MG63 (cell line): ENCODE results near the gene HLA-DQA1. TPM values are rescaled to one million over a fixed set of nuclear protein-coding genes. Genes with fewer than 3 reads are reported as not detected.
"Not testable (repeated sequence)": the region's sequence is repeated elsewhere in the genome, so short reads cannot be mapped to it uniquely, and the experiment has no call there.

Experiments
- DNase-seq: peaks from one replicate; pipeline ENCODE4 v3.0.0-alpha.2; 2020
- H3K27me3 ChIP-seq: fragments of 250-450 bp; sonication (Bioruptor Pico); 2 replicates; pipeline ENCODE4 v1.5.1; 2020; ENCODE audit warnings: mild to moderate bottlenecking, moderate library complexity
- H3K36me3 ChIP-seq: fragments of 250-450 bp; sonication (Bioruptor Pico); 2 replicates; pipeline ENCODE4 v1.5.1; 2020; ENCODE audit warnings: mild to moderate bottlenecking, moderate library complexity
- H3K4me3 ChIP-seq: fragments of 250-450 bp; sonication (Bioruptor Pico); 2 replicates; pipeline ENCODE4 v1.5.1; 2020; ENCODE audit warnings: mild to moderate bottlenecking, moderate library complexity
- H3K9me3 ChIP-seq: fragments of 250-450 bp; sonication (Bioruptor Pico); 2 replicates; pipeline ENCODE4 v1.5.1; 2020; ENCODE audit warnings: mild to moderate bottlenecking, moderate library complexity
- total RNA-seq: library from RNA; depleted of rRNA; stranded (reverse); fragments of >200 nt; shearing (Covaris generic); gene quantifications from 2 replicates; pipeline ENCODE4 v1.2.3, GENCODE V29; 2014; ENCODE audit warnings: low replicate concordance; rRNA removed

Gene HLA-DQA1
- total RNA-seq, 1 experiment from 2014 or later: not detected

DNA sequence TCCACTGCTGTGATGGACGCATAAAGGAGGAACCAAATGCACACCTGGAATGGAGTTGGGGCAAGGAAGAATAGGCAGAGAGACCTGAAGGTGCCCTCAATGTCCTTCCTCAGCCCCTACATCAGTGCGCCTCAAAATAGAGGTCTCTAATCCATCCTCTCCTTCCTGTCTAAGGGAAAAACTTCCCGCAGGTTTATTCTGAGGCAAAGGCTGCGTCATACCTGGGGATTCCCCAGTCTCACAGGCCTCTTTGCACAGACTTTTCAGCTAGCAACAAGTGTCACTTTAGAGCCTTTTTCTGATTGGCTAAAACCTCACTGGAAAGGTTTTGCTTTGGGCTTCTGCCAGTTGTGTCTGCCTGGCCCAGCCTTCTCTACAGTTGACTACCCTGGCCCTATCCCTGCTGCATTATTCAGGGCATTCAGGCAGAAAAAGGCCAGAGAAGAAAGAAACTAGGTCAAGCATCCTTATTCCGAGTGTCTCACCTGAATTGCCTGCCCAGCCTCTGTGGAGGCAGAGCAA lies 31.1 kb downstream of the HLA-DQA1 start:
- Histone ChIP-seq H3K27me3 (no peaks in the 10 kb centered on the region), H3K4me3 (no peak overlapping the region), H3K36me3 (no peaks in the 10 kb centered on the region), H3K9me3 (no peaks in the 10 kb centered on the region)
- no peak for DNase-seq

DNA sequence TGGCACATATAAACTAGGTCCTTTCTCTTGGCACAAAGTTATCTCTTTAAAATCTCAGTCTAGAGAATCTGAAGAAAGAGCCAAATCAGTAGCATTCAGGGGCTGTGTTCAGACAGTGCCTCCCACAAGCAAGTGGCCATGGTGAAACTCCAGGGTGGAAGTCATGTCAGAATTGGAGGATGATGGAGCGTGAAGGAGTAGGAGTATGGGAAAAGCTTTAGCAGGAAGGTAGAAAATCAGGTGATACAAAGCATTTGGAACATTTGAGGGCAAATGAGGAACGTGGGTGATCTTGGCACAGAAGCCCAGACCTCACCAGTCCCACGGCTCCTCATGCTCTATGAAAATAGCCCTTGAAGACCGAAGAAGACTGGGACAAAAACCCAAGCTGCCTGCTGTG lies 32.0 kb downstream of the HLA-DQA1 start:
- no peak overlapping the region for H3K4me3 ChIP-seq
- no peak for DNase-seq
- no peaks in the 10 kb centered on the region for H3K36me3 ChIP-seq
- H3K27me3 ChIP-seq: no peaks in the 10 kb centered on the region
- no peaks in the 10 kb centered on the region for H3K9me3 ChIP-seq

DNA sequence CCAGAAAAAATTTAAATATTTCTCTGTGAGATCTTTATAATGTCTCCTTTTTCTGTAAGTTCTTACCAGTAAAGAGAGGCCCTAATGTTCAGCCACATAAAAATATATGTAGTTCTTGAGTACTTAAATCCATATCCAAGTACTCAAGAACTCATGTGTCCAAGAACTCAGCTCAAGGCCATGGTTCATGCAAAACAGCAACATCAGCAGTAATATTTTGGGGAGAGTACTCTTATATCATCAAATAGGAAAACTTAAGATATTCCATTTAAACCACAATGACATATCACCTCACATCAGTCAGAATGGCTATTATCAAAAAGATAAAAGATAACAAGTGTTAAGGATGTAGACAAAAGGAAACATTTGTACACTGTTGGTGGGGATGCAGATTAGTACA lies 32.7 kb downstream of the HLA-DQA1 start:
- Histone ChIP-seq H3K27me3 (no peaks in the 10 kb centered on the region), H3K4me3 (no peak overlapping the region), H3K36me3 (no peaks in the 10 kb centered on the region), H3K9me3 (no peaks in the 10 kb centered on the region)
- DNase-seq: no peak

DNA sequence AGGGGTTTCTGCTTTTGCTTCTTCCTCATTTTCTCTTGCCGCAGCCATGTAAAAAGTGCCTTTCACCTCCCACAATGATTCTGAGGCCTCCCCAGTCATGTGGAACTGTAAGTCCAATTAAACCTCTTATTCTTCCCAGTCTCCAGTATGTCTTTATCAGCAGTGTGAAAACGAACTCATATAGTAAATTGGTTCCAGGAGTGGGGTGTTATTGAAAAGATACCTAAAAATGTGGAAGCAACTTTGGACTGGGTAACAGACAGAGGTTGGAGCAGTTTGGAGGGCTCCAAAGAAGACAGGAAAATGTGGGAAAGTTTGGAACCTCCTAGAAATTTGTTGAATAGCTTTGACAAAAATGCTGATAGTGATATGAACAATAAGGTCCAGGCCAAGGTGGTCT lies 34.7 kb downstream of the HLA-DQA1 start:
- DNase-seq, H3K27me3 ChIP-seq, H3K36me3 ChIP-seq, H3K4me3 ChIP-seq, H3K9me3 ChIP-seq: not testable (repeated sequence)

DNA sequence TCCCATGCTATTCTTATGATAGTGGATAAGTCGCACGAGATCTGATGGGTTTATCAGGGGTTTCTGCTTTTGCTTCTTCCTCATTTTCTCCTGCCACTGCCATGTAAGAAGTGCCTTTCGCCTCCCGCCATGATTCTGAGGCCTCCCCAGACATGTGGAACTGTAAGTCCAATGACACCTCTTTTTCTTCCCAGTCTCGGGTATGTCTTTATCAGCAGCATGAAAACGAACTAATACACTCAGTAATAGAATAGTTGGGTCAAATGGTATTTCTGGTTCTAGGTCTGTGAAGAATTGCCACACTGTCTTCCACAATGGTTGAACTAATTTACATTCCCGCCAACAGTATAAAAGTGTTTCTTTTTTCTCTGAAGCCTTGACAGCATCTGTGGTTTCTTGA lies 36.9 kb downstream of the HLA-DQA1 start:
- not testable (repeated sequence) for DNase-seq, H3K9me3 ChIP-seq, H3K36me3 ChIP-seq, H3K27me3 ChIP-seq, H3K4me3 ChIP-seq

DNA sequence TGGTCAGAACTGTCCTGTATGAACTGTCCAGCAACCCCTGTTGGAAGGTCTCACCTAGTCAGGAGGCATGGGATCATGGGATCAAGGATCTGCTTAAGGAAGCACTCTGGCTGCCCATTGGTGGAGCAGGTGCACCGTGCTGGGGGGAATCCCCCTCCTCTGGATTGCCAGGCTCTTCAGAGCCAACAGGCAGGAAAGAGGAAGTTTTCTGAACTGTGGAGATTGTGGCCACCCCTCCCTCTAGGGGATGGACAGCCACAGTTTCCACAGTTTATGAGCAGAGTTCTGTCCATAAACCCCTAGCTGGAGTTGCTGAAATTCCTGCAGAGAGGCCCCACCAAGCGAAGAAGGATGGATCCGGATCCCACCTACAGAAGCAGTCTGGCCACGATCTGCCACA lies 42.3 kb downstream of the HLA-DQA1 start:
- Histone ChIP-seq H3K27me3 (peaks cover 2% of the 10 kb centered on the region; the same call in 1 of the 2 replicates), H3K9me3 (no peaks in the 10 kb centered on the region), H3K4me3 (no peak overlapping the region), H3K36me3 (no peaks in the 10 kb centered on the region)
- DNase-seq: no peak

DNA sequence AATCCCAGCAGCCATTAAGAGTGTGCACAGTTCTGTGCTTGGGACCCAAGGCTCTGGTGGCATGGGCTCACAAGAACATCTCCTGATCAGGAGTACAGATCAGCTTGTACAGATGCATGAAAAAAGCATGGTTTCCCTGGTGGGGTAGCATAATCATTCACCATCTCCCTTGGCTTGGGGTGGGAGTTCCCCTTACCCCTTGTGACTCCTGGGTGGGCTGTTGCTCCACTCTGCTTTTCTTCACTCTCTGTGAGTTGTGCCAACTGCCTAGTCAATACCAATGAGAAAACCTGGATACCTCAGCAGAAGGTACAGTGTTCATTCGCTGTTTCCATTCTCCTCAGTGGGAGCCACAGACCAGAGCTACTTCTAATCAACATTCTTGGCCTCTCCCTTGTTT lies 42.8 kb downstream of the HLA-DQA1 start:
- DNase-seq: no peak
- no peak overlapping the region for H3K4me3 ChIP-seq

DNA sequence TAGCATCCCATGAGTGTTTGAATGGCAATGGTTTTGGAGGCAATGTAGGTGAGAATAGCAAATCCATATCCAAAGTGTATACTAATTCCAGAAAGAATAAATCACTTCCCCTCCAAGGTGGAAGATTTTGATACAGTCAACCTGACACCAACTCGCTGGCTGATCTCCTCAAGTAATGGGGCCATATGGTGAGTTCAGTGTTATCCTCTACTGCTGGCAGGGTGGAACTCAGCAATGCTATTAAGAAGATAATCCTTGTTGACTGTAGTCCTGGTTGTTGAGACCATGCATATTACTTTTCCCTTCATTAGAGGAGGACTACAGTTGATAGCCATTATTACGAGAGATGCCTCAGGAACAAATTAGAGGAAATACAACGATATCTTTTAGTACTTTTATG lies 47.0 kb downstream of the HLA-DQA1 start:
- H3K4me3 ChIP-seq: no peak overlapping the region

More for the DNA sequence above, 42.8 kb downstream of the HLA-DQA1 start:
- H3K36me3 ChIP-seq: no peaks in the 10 kb centered on the region
- H3K27me3 ChIP-seq: peaks cover 2% of the 10 kb centered on the region; the same call in 1 of the 2 replicates
- no peaks in the 10 kb centered on the region for H3K9me3 ChIP-seq

DNA sequence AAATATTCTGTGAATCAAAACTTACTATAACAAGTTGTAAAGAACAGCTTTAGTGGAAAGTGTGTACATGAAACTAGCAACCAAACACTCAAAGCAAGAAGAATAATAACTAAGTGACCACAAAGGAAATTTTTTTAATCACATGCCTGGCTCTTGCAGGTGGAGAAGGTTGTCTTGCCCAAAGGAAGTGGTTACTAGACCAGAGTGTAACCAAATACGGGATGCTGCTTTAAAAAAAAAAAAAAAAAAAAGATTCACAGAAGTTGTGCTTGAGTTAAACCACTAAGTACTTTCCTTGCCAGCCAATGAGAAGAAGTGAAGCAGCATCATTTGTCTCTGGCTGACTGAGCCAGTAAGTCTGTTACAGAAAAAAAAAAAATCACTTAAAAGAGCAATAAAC lies 48.4 kb downstream of the HLA-DQA1 start:
- Histone ChIP-seq H3K4me3 (no peak overlapping the region), H3K9me3 (no peaks in the 10 kb centered on the region), H3K36me3 (no peaks in the 10 kb centered on the region), H3K27me3 (peaks cover 4% of the 10 kb centered on the region; the same call in 1 of the 2 replicates)
- DNase-seq: no peak

More for the DNA sequence above, 47.0 kb downstream of the HLA-DQA1 start:
- H3K9me3 ChIP-seq: no peaks in the 10 kb centered on the region
- no peaks in the 10 kb centered on the region for H3K36me3 ChIP-seq
- H3K27me3 ChIP-seq: peaks cover 2% of the 10 kb centered on the region; the same call in 1 of the 2 replicates
- no peak for DNase-seq

DNA sequence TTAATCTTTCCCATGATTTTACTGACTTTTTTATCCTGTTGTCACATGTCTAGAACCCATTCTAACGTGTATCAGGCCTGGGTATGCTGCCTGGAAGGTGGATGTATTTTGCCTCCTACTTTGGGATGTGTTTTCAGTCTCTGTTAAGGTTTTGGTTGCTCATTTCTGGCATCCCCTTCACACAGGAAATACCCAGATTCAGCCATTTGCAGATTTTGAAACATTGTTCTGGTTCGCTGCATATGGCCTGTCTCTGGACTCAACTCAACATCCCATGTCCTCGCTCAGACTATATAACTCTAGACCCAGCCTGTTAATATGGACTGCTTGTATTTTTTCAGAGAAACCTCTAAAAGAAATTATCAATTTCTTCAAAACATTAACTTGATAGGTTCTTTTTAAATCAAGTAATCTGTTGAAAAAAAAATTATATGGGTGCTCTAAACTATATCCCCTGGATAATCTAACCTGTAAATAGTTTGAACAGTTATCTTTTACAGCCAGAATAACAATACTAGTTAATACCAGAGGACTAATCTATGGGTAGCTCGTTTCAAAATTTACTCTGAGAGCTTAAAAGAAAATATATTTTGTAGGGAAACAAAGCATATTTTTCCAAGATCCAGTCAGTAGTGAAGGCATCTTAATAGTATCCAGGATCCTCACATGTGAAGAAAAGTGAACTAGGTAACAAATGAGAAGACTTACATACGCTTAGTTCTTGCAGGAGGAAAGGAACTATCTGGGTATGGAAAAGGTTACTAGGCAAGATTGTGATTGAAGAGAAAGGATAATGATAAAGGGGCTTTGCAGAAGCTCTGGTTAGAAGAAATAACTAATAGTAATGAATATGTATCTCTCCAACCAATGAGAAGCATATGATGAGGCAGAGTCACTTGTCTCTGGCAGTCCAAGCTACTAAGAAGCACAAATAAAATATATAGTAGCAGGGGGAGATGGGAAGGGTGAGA lies 52.6 kb downstream of the HLA-DQA1 start:
- H3K27me3 ChIP-seq: peaks cover 3% of the 10 kb centered on the region; the same call in 1 of the 2 replicates
- H3K4me3 ChIP-seq: no peak overlapping the region
- no peaks in the 10 kb centered on the region for H3K36me3 ChIP-seq
- DNase-seq: no peak
- no peaks in the 10 kb centered on the region for H3K9me3 ChIP-seq

DNA sequence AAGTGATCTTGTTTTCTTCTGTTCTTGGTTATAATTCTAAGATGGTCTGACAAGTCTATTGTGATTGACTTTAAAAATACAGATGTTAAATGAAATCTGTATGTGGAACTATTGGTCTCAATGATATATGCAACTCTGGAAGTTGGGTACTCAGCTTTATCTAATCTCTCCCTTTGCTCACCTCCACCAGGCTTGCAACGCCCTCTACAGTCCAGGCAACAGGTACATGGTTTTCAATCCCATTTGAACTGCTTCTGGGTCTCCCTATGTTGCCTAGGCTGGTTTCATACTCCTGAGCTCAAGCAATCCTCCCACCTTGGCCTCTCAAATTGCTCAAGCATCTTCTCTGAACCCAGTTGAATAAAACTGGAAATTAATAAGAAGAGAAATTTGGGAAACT lies 54.8 kb downstream of the HLA-DQA1 start:
- peak; percentile 3 for DNase-seq
- no peaks in the 10 kb centered on the region for H3K36me3 ChIP-seq
- peaks cover 6% of the 10 kb centered on the region for H3K27me3 ChIP-seq
- H3K4me3 ChIP-seq: no peak overlapping the region
- no peaks in the 10 kb centered on the region for H3K9me3 ChIP-seq

Other genes starting within 250 kb of the HLA-DQA1 start
- gene BTNL2, start 230.2 kb upstream of the HLA-DQA1 start, total RNA-seq: not detected in 2 replicates
- not detected in 2 replicates for gene HLA-DRA, start 197.5 kb upstream of the HLA-DQA1 start, total RNA-seq
- gene HLA-DRB5, start 107.1 kb upstream of the HLA-DQA1 start, total RNA-seq: not detected in 2 replicates
- gene HLA-DRB1, start 47.6 kb upstream of the HLA-DQA1 start, total RNA-seq: not detected in 2 replicates
- gene HLA-DQB1, start 29.3 kb downstream of the HLA-DQA1 start, total RNA-seq: not detected in 2 replicates
- not detected in 2 replicates for gene HLA-DQA2, start 104.0 kb downstream of the HLA-DQA1 start, total RNA-seq
- gene HLA-DQB2, start 126.1 kb downstream of the HLA-DQA1 start, total RNA-seq: not detected in 2 replicates
- 1.8 and 8.2 TPM in 2 replicates for gene HLA-DOB, start 179.6 kb downstream of the HLA-DQA1 start, total RNA-seq
- gene TAP2, start 201.3 kb downstream of the HLA-DQA1 start, total RNA-seq: 87.2 and 112 TPM in 2 replicates
- gene PSMB8, start 206.6 kb downstream of the HLA-DQA1 start, total RNA-seq: 164 and 166 TPM in 2 replicates
- 84.9 and 115 TPM in 2 replicates for gene TAP1, start 216.3 kb downstream of the HLA-DQA1 start, total RNA-seq
- gene PSMB9, start 216.8 kb downstream of the HLA-DQA1 start, total RNA-seq: 96.5 and 106 TPM in 2 replicates